Fibroblast of lung (primary cell): ENCODE data around the gene HEPACAM.
"Not testable (repeated sequence)": the region's sequence is repeated elsewhere in the genome, so short reads cannot be mapped to it uniquely, and the experiment has no call there.

Experiments
- EZH2 ChIP-seq: IDR thresholded peaks from 2 replicates; pipeline ENCODE4 v1.5.1; 2012; ENCODE audit warnings: low read length, control low read depth, mild to moderate bottlenecking; ENCODE audit errors: missing control alignments
- TF ChIP-seq, protein P1 (sequence below), 2 donors: IDR thresholded peaks in 1 of 2; conservative IDR thresholded peaks in 1 of 2; 1 replicate in 1 of 2; 2 replicates in 1 of 2; pipeline ENCODE4 v1.5.1; 2011 to 2012; ENCODE audit warnings: low read length in 2 of 2, control low read depth in 1 of 2, inconsistent platforms in 1 of 2, low read depth in 1 of 2, mild to moderate bottlenecking in 1 of 2

DNA sequence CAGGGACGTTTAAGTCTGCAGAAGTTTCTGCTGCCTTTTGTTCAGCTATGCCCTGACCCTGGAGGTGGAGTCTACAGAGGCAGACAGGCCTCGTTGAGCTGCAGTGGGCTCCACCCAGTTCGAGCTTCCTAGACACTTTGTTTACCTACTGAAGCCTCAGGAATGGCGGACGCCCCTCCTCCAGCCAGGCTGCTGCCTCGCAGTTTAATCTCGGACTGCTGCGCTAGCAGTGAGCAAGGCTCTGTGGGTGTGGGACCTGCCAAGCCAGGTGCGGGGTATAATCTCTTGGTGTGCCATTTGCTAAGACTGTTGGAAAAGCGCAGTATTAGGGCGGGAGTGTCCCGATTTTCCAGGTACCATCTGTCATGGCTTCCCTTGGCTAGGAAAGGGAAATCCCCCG is 32.4 kb upstream of the HEPACAM start:
- TF ChIP-seq EZH2 = not testable (repeated sequence)
- TF ChIP-seq, protein P1, sequence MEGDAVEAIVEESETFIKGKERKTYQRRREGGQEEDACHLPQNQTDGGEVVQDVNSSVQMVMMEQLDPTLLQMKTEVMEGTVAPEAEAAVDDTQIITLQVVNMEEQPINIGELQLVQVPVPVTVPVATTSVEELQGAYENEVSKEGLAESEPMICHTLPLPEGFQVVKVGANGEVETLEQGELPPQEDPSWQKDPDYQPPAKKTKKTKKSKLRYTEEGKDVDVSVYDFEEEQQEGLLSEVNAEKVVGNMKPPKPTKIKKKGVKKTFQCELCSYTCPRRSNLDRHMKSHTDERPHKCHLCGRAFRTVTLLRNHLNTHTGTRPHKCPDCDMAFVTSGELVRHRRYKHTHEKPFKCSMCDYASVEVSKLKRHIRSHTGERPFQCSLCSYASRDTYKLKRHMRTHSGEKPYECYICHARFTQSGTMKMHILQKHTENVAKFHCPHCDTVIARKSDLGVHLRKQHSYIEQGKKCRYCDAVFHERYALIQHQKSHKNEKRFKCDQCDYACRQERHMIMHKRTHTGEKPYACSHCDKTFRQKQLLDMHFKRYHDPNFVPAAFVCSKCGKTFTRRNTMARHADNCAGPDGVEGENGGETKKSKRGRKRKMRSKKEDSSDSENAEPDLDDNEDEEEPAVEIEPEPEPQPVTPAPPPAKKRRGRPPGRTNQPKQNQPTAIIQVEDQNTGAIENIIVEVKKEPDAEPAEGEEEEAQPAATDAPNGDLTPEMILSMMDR (conservative IDR thresholded peaks at IDR 0.05 in 1 of 2, IDR thresholded peaks at IDR 0.05 in 1 of 2; ENCODE audit: low read depth in 1 of 2, low read length in 2 of 2) = not testable (repeated sequence)
